ENCODE data around the gene ANGPTL4. TPM values are rescaled to one million over a fixed set of nuclear protein-coding genes. Genes with fewer than 3 reads are reported as not detected.

ANGPTL4 gene
- total and polyA plus RNA-seq, 10 donors, result 1.8 to 28.3 (median 8.6) TPM

DNA sequence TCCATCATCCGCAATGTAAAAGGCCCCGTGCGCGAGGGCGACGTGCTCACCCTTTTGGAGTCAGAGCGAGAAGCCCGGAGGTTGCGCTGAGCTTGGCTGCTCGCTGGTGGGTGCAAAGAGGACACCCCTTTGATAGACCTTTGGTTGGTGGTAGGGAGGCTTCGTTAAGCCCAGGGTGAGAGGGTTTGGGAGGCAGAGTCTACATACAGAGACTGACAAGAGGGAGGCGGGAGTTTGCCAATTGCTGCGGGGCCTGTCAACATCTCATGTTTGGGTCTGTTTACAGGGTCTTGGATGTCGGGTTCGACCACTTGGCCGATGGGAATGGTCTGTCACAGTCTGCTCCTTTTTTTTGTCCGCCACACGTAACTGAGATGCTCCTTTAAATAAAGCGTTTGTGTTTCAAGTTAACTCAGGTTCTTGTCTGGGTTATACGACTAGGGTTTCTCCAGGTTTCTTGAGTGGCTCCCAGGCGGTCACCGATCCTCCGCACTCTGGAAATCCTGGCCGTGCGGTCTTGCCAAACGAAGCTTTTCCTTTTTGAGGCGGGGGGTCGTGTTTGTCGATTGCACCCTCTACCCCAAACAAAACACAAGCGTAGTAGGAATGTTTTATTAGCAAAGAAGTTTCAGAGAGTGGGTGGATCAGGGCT is 41.8 kb upstream of the ANGPTL4 start:
- Histone ChIP-seq H3K27me3 (replicated peaks in 1 of 7) (no peaks in the 10 kb centered on the region), H3K9me3 (no peaks in the 10 kb centered on the region), H3K36me3 (peaks cover 0 to 50% (median 16%) of the 10 kb centered on the region in 6 donors), H3K4me3 (peak overlapping the region; percentile 75 to 98 (median 86)), H3K27ac (peak overlapping the region; percentile 85 to 96 (median 92)), H3K4me1 (peaks cover 26 to 75% (median 59%) of the 10 kb centered on the region in 6 donors)
- WGBS, 5 donors, result 18 to 33% (median 25%) methylated on average over 30 of the region's 30 CpGs
- TF ChIP-seq POLR2AphosphoS5 (IDR thresholded peaks at IDR 0.05) (no peak), POLR2A (IDR thresholded peaks at IDR 0.05) (no peak)
- intact Hi-C loops (cut with DNase I; ENCODE audit: low total_unique reads), result no loop called here
- no peak for DNase-seq

DNA sequence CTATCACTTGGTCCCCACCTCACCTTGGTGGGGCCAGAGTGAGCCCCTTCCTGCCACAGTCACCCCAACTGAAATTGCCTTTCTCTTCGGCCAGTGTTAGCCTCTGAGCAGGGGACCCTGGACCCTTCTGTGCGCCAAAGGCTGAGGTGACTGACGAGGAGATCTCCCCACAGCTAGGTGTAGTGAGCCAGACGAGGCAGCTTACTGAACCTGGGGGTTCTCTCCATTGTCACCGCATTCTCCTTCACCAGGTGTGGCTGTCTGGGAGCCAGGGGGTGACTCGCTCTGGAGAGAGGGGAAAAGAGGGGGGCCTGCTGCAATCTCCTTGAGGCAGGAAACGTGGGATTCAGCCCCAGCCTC is 41.3 kb upstream of the ANGPTL4 start:
- intact Hi-C loops (cut with DNase I; ENCODE audit: low total_unique reads), result no loop called here
- 49 to 77% (median 67%) methylated on average over 7 of the region's 7 CpGs for WGBS, 5 donors
- no peak for DNase-seq
- Histone ChIP-seq H3K27ac (peak overlapping the region in 6 of 8 donors; percentile 22 to 96 (median 92)), H3K9me3 (no peaks in the 10 kb centered on the region), H3K36me3 (peaks cover 0 to 49% (median 16%) of the 10 kb centered on the region in 6 donors), H3K27me3 (replicated peaks in 1 of 7) (no peaks in the 10 kb centered on the region), H3K4me1 (peaks cover 26 to 69% (median 56%) of the 10 kb centered on the region in 6 donors), H3K4me3 (peak overlapping the region; percentile 75 to 98 (median 86))
- TF ChIP-seq, protein P1, sequence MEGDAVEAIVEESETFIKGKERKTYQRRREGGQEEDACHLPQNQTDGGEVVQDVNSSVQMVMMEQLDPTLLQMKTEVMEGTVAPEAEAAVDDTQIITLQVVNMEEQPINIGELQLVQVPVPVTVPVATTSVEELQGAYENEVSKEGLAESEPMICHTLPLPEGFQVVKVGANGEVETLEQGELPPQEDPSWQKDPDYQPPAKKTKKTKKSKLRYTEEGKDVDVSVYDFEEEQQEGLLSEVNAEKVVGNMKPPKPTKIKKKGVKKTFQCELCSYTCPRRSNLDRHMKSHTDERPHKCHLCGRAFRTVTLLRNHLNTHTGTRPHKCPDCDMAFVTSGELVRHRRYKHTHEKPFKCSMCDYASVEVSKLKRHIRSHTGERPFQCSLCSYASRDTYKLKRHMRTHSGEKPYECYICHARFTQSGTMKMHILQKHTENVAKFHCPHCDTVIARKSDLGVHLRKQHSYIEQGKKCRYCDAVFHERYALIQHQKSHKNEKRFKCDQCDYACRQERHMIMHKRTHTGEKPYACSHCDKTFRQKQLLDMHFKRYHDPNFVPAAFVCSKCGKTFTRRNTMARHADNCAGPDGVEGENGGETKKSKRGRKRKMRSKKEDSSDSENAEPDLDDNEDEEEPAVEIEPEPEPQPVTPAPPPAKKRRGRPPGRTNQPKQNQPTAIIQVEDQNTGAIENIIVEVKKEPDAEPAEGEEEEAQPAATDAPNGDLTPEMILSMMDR (IDR thresholded peaks at IDR 0.05 in 8 of 11, conservative IDR thresholded peaks at IDR 0.05 in 3 of 11), result no peak
- TF ChIP-seq POLR2A (IDR thresholded peaks at IDR 0.05) (no peak), POLR2AphosphoS5 (IDR thresholded peaks at IDR 0.05) (no peak)

DNA sequence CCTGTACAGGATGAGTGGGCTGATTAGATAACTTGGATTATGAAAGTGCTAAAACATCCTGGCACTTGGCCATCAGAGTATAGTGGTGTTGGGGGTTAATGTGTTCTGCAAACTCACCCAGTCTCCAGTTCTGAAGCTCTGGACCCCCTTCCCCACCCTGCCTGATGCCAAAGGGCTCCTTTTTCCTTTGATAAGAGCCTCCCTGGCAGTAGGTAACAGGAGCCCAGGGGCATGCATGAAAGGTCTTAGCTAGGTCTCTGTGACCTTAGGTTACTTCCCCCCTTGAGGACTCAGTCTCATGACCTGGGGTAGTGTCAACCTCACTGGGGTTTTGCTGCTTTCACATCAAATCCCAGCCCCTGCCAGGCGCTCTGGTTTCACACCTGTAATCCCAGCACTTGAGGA is 40.2 kb upstream of the ANGPTL4 start:
- WGBS, 5 donors, result 53 to 100% (median 82%) methylated on average over 1 of the region's 1 CpG

DNA sequence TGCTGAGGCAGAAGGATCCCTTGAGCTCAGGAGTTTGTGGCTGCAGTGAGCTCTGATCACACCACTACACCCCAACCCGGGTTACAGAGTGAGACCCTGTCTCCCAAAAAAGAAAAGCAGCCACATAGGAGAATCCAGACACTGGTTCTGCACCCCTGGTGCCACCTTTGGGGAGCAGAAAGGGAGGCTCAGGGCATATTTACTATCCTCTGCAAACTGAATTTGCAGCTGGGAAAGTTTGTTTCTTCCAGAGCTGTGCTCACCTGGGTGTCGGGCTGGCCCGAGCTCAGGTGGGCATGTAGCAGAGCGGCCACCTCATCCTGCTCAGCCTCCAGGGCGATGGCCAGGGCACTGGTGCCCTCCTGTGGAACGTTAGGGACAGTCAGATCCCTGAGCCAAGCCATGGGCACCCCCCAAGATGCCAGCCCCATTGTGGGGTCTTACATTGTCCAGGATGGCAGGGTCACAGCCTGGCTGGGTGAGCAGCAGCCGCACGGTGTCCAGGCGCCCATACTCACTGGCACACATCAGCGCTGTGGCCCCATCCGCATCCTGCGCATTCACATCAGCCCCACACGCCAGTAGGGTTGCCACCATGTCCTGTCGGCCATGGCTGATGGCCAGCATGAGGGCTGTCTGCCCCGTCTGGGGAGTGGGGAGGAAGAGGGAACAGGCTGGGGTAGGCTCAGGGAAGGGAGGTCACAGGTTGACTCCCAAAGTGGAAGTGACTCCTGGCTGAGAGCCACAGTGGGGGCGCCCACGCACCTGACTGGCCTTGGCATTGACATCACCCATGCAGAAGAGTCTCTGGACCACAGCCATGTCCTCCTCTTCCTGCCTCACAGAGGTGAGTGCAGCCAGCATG is 39.5 kb upstream of the ANGPTL4 start:
- H3K4me1 ChIP-seq, result peaks cover 26 to 51% (median 48%) of the 10 kb centered on the region in 6 donors
- H3K27ac ChIP-seq, result peak overlapping the region in 6 of 8 donors; percentile 11 to 96 (median 80)
- no peaks in the 10 kb centered on the region for H3K9me3 ChIP-seq
- no peaks in the 10 kb centered on the region for H3K27me3 ChIP-seq (replicated peaks in 1 of 7)
- intact Hi-C loops (cut with DNase I; ENCODE audit: low total_unique reads), result no loop called here
- no peak for DNase-seq
- WGBS, 5 donors, result 61 to 84% (median 68%) methylated on average over 5 to 17 of the region's 17 CpGs
- H3K36me3 ChIP-seq, result peaks cover 0 to 51% (median 16%) of the 10 kb centered on the region in 6 donors
- TF ChIP-seq POLR2AphosphoS5 (IDR thresholded peaks at IDR 0.05) (peak; percentile 87 to 89 (median 88)), POLR2A (IDR thresholded peaks at IDR 0.05) (no peak)
- TF ChIP-seq, protein P1 (IDR thresholded peaks at IDR 0.05 in 8 of 11, conservative IDR thresholded peaks at IDR 0.05 in 3 of 11), result peak in 2 of 11 experiments; percentile 8 to 23
- no peak overlapping the region for H3K4me3 ChIP-seq

More for the DNA sequence above, 40.2 kb upstream of the ANGPTL4 start:
- no peak for DNase-seq
- Histone ChIP-seq H3K9me3 (no peaks in the 10 kb centered on the region), H3K27ac (peak overlapping the region in 7 of 8 donors; percentile 4 to 96 (median 70)), H3K36me3 (peaks cover 0 to 47% (median 16%) of the 10 kb centered on the region in 6 donors), H3K27me3 (replicated peaks in 1 of 7) (no peaks in the 10 kb centered on the region), H3K4me3 (no peak overlapping the region), H3K4me1 (peaks cover 26 to 58% (median 53%) of the 10 kb centered on the region in 6 donors)
- intact Hi-C loops (cut with DNase I; ENCODE audit: low total_unique reads), result no loop called here
- TF ChIP-seq POLR2AphosphoS5 (IDR thresholded peaks at IDR 0.05), result peak in 1 of 3 donors; percentile 20
- TF ChIP-seq, protein P1 (IDR thresholded peaks at IDR 0.05 in 8 of 11, conservative IDR thresholded peaks at IDR 0.05 in 3 of 11), result no peak
- TF ChIP-seq POLR2A (IDR thresholded peaks at IDR 0.05), result no peak
